T47D (cell line): ENCODE data around the gene MGAT4B.

Experiments used
- DNase-seq, 2 experiments: peaks; one replicate each; pipeline versions ENCODE4 v3.0.0 to v3.0.0-alpha.2; 2011 to 2012; ENCODE audit warnings: low read depth in 1 of 2, low spot score in 1 of 2
- JUND ChIP-seq: IDR thresholded peaks from 2 replicates; pipeline ENCODE4 v1.6.1; 2012; ENCODE audit warnings: low read depth
- in situ Hi-C: cut with HindIII; loops from 2 replicates; pipeline ENCODE4 v1.10.0; 2016; ENCODE audit warnings: low sequenced_read_pairs, low pct_unique_long_range_greater_than_20kb

Gene MGAT4B

GRCh38 chr5:179814090-179814489 lies 7.4 kb upstream of the MGAT4B start:
- TF ChIP-seq JUND: no peak
- DNase-seq: no peak
- in situ Hi-C loops: no loop called here

- in situ Hi-C loops: no loop called here
- TF ChIP-seq JUND: no peak
- no peak for DNase-seq
Measured at GRCh38 chr5:179812997-179813607, 6.4 kb upstream of the MGAT4B start.

GRCh38 chr5:179812135-179812825 lies 5.6 kb upstream of the MGAT4B start:
- no peak for DNase-seq
- in situ Hi-C loops: no loop called here
- TF ChIP-seq JUND: no peak

GRCh38 chr5:179805529-179806249 lies 977 bp downstream of the MGAT4B start:
- peak; percentile 57 to 81 for DNase-seq
- TF ChIP-seq JUND: no peak
- in situ Hi-C loops: no loop called here

- no peak for TF ChIP-seq JUND
- in situ Hi-C loops: no loop called here
- no peak for DNase-seq
Measured at GRCh38 chr5:179805070-179805528, 1.6 kb downstream of the MGAT4B start.

- in situ Hi-C loops: no loop called here
- TF ChIP-seq JUND: no peak
Measured at GRCh38 chr5:179804555-179804947, 2.1 kb downstream of the MGAT4B start.

GRCh38 chr5:179803651-179804554 lies 2.8 kb downstream of the MGAT4B start:
- in situ Hi-C loops: no loop called here
- no peak for TF ChIP-seq JUND
- DNase-seq: no peak

More at GRCh38 chr5:179804555-179804947, 2.1 kb downstream of the MGAT4B start:
- DNase-seq: no peak

- no peak for TF ChIP-seq JUND
- in situ Hi-C loops: no loop called here
- no peak for DNase-seq
Measured at GRCh38 chr5:179802950-179803562, 3.6 kb downstream of the MGAT4B start.

- in situ Hi-C loops: no loop called here
- TF ChIP-seq JUND: no peak
- DNase-seq: no peak
Measured at GRCh38 chr5:179802207-179802883, 4.3 kb downstream of the MGAT4B start.

- no peak for TF ChIP-seq JUND
- in situ Hi-C loops: no loop called here
- no peak for DNase-seq
Measured at GRCh38 chr5:179801304-179802206, 5.1 kb downstream of the MGAT4B start.
